GM18502 (cell line): ENCODE data around the gene TMEM179B.
"Not testable (repeated sequence)": the region's sequence is repeated elsewhere in the genome, so short reads cannot be mapped to it uniquely, and the experiment has no call there.

ENCODE experiments used
- ATAC-seq: cut with Tn5 transposase; IDR thresholded peaks from one replicate; pipeline ENCODE4 v1.9.1; 2021; ENCODE audit warnings: mild to moderate bottlenecking; ENCODE audit not compliant: unreplicated experiment, poor library complexity

TMEM179B gene, protein sequence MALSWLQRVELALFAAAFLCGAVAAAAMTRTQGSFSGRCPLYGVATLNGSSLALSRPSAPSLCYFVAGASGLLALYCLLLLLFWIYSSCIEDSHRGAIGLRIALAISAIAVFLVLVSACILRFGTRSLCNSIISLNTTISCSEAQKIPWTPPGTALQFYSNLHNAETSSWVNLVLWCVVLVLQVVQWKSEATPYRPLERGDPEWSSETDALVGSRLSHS

DNA sequence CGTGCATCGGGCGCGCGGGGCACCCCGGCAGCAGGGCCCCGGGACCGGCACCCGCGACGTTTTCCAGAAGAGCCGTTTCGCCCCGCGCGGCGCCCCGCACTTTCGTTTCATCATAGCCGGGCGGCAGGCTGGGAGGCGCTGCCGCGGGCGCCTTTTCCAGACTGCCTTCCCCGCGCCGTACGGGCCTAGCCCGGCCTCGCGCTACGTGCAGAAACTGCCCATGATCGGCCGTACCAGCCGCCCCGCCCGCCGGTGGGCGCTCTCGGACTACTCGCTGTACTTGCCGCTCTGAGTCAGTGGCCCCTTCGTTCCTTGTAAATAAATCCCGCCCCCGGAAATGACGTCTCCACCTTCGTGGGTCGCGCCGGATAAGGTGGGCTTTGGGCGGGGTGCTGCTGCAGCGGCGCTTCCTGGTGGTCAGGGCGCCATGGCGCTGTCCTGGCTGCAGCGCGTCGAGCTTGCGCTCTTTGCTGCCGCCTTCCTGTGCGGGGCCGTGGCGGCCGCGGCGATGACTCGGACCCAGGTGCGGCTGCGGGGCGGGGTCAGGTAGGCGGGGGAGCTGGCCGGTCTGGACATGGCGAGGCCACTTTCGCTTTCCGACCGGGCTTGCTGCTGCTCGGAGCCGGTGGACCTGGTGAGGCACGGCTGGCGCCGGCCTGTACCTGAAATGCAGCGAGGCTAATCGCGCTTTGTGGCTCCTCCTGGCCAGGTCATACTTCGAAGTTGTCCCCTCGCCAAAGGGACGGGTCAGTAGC is at the start of gene TMEM179B:
TMEM179B (plus strand) TSS at position 398 of the 755 bp plus-strand sequence; CDS start at position 428, 30 bp downstream.
- peak; percentile 71 for ATAC-seq

DNA sequence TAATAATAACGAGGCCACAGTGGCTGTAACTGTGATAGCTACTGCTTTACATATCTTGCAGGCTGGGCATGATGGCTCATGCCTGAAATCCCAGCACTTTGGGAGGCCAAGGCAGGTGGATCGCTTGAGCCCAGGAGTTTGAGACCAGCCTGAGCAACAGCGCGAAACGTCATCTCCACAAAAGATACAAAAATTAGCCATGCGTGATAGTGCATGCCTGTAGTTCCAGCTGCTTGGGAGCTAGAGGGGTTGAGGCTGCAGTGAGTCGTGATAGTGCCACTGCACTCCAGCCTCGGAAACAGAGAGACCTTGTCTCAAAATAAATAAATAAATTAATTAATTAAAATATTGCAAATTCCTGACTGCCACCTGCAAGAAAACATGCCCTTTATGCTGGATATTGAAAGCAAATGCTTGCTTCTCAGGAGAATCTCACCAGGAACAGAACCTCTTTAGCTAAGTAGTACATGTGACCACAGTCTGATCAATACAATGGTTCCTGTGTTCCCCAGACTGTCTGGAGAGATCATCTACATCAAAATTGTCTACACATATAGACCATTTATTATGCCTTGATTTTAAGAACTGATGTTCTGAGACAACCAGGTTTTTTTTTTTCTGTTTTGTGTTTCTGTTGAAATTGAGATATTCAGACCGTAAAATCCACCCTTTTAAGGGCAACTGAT is 39.6 kb upstream of the TMEM179B start:
- no peak for ATAC-seq

- not testable (repeated sequence) for ATAC-seq
These were observed 37.3 kb upstream of the TMEM179B start for GRCh38 chr11:62749931-62750330.

DNA sequence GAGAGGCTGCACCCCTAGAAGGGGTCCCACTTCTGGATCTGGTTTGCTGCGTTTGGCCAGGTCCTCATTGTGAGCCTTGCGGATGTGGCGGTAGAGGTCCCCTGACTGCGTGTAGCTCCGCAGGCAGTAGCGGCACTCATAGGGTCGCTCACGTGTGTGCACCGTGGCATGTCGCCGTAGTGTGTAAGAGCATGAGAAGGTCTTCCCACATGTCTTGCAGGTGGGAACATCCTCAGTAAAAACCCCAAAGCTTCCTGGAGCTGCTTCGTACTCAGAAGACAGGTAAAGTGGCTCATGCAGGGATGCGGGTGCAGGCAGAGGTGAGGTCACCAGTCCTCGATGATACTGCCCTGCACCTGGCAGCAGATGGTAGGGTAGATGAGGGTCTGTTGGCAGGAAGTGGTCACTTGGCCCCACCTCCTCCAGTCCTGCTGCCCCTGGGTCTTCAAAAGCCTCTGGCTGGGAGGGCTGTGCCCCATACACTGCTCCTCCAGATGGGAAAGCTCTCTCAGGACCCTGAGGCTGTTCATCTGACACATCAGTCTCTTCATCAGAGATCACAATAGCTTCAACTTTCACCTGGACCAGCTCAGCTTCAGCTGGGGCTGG is 34.9 kb upstream of the TMEM179B start:
- no peak for ATAC-seq

- ATAC-seq: no peak
These were observed 34.0 kb upstream of the TMEM179B start for GRCh38 chr11:62752994-62753735.

- peak; percentile 97 for ATAC-seq
These were observed 33.2 kb upstream of the TMEM179B start, which contains the start of gene ZBTB3 for GRCh38 chr11:62753736-62754603. TSS of gene ZBTB3 (minus strand) at chr11:62754160. CDS start at chr11:62753664, 496 bp downstream.

DNA sequence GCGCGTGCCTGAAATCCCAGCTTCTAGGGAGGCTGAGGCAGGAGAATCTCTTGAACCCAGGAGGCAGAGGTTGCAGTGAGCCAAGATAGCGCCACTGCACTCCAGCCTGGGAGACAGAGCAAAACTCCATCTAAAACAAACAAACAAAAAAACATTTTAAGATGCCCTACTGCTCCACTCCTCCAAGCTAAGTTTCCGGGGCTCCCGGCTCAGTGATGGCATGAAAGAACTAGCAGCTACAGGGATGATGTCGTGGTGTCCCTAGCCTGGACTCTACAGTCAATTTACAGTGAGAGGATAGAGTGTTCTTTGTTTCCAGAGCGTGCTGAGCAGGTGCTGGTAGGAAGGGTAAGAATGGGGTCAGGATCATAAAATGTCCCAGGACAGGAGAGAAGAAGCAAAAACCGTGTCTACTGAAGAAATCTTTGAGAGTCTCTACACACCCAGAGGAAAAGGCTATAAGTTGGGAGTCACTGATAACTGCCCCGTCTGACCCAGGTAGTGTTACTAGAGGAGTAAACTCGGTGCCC is 32.1 kb upstream of the TMEM179B start:
- ATAC-seq: no peak

- no peak for ATAC-seq
These were observed 29.1 kb upstream of the TMEM179B start for GRCh38 chr11:62757846-62758788.

DNA sequence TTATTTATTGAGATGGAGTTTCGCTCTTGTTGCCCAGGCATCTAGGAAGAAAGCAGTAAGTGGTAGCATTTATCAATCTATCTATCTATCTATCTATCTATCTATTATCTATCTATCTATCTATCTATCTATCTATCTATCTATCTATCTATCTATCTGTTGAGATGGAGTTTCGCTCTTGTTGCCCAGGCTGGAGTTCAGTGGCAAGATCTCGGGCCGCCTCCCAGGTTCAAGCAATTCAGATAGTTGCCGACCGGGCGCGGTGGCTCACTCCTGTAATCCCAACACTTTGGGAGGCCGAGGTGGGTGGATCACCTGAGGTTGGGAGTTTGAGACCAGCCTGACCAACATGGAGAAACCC is 26.4 kb upstream of the TMEM179B start:
- not testable (repeated sequence) for ATAC-seq

DNA sequence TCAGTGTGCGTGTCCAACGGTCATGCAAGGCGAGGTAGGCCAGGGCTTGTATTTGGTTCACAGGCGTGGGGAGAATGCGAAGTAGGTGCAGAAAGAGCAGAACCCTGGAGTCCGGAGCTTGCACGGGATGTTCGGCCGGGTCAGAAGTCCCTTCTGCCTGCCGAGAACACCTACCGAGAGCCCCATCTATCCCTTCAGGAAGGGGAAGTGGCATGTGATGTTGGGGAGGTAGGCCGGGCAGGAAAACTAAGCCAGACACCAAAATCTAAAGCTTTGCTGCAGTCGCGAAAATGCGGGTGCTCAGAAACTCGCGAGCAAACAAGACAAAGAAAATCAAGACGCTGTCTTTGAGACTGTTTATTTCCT is 16.4 kb upstream of the TMEM179B start:
- ATAC-seq: no peak

DNA sequence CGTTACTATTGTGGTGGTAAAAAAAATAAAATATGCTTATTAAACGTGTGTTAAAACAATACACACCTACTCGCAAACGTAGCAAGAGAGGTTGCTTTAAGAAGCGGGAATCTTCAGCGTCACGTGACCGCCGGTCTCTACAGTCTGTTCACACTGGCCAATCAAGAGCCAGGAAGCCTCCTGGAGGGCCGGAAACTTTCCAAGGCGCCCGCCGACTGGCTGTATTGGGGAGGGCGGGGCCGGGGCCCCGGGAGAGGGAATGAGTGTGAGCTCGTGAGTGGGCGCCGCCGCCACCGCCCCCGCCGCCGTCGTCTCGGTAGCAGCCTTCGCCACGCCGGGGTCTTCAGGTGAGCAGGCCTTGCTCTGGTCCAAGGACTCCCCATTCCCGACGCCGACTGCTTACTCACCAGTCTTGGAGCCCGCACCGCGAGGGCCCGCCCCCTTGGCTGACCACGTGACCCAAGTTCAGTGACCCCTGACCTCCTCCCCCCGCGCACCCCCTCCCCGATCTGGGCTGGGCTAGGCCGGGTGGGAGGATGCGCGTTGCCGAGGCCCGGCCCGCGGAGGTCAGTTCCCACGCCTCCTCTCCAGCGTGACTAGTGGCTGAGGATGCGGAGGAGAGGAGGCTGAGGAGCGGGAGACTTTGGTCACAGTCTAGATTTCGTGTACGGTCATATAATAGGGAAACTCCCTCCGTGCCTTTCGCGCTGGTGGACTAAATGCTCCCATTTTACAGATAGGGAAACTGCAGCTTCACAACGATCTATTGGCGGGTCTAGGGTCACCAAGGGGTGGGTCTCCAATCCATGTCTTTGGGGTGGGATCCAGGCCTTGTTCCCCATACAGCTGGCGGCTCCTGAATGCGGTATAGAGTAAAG is 15.8 kb upstream of the TMEM179B start, which contains the start of gene TAF6L:
TAF6L (plus strand) TSS at position 253 of the 878 bp plus-strand sequence. CDS start 4,388 bp downstream, outside the sequence.
- peak; percentile 80 for ATAC-seq

DNA sequence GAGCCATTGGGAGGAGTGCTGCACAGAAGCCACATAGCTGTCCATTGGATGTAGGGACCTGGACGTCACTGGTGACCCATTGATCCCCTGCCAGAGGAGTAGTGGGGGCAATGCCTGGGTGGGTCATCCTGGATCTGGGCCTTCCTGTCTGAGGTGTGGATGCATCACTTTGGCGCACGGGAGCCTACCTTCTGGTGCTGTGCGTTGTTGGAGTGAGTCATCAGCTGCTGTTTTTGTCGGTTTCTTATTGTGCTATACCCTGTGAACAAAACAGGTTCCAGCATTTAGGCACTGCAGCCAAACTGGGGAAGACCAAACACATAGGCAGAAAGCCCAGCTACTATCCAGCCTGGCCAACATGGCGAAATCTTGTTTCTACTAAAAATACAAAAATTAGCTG is 12.8 kb upstream of the TMEM179B start:
- no peak for ATAC-seq

DNA sequence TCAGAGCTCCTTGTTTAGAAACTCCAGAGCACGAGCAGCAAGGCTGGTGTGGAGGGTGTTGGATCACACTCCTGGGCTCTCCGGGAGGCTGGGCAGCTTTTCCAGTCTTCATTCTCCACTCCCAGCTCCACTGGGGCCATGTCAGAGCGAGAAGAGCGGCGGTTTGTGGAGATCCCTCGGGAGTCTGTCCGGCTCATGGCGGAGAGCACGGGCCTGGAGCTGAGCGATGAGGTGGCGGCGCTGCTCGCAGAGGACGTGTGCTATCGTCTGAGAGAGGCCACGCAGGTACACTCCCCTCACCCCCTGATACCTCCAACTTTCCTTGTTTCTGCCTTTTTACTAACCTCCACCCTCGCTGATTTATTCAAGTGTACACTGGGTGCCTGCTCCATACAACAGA is 11.6 kb upstream of the TMEM179B start:
- ATAC-seq: no peak

GRCh38 chr11:62777389-62777788 is 9.8 kb upstream of the TMEM179B start:
- ATAC-seq: no peak

- no peak for ATAC-seq
These were observed 8.8 kb upstream of the TMEM179B start for GRCh38 chr11:62778441-62778840.

DNA sequence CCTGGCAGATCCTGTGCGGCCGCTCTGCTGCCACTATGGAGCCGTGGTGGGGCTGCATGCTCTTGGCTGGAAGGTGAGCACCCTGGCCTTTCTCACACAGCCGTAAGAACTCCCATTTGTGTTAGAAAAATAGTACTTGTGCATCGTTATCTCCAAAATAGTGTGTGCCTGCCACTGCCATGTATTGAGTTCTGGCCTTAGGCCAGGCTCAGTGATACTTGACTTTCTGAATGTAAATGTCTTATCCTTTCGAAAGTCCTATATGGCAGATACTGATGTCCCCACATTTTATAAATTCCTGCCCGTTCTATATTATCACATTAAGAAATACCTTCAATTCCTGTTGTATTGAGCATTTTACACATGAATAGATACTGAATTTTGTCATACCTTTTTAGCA is 4.4 kb upstream of the TMEM179B start:
- no peak for ATAC-seq
